Keratinocyte (primary cell): ENCODE measurements around the gene TLN1. TPM values are rescaled to one million over a fixed set of nuclear protein-coding genes. Genes with fewer than 3 reads are reported as not detected.
A peak's percentile ranks its signal among the peaks of the same experiment; 100 is the strongest.

ENCODE experiments used
- DNase-seq: peaks from one replicate; pipeline ENCODE4 v3.0.0-alpha.2; 2011; ENCODE audit warnings: low read depth, missing footprints, low spot score
- FAIRE-seq: peaks from 2 replicates; lab custom pipeline; 2011; peaks lifted over from hg19 to GRCh38; lab: Jason Lieb, UNC
- H2AFZ ChIP-seq: 2 replicates; pipeline ENCODE4 v1.6.0; 2012; ENCODE audit warnings: low read length, control low read depth, inconsistent platforms; ENCODE audit not compliant: control insufficient read depth
- H3K27ac ChIP-seq: 2 replicates; pipeline ENCODE4 v1.5.1; 2011; ENCODE audit warnings: low read length; ENCODE audit not compliant: control insufficient read depth, insufficient read depth
- H3K27me3 ChIP-seq: 3 replicates; pipeline ENCODE4 v1.6.0; 2011; ENCODE audit warnings: low read length; ENCODE audit not compliant: control insufficient read depth, insufficient read depth; ENCODE audit errors: extremely low read depth
- H3K36me3 ChIP-seq, 2 experiments: 2 replicates in 1 of 2; 3 replicates in 1 of 2; pipeline ENCODE4 v1.5.1; 2011; ENCODE audit warnings: low read length in 2 of 2, mild to moderate bottlenecking in 1 of 2; ENCODE audit not compliant: control insufficient read depth in 2 of 2, insufficient read depth in 2 of 2; ENCODE audit errors: extremely low read depth in 1 of 2
- H3K4me1 ChIP-seq: 3 replicates; pipeline ENCODE4 v1.5.1; 2011; ENCODE audit warnings: low read length; ENCODE audit not compliant: control insufficient read depth, insufficient read depth; ENCODE audit errors: extremely low read depth
- H3K4me2 ChIP-seq: 3 replicates; pipeline ENCODE4 v1.6.0; 2011; ENCODE audit warnings: low read depth, low read length; ENCODE audit not compliant: control insufficient read depth, insufficient read depth; ENCODE audit errors: extremely low read depth
- H3K4me3 ChIP-seq, 3 experiments: fragments of 200-600 bp in 1 of 3; sonication (generic) in 1 of 3; 2 replicates in 2 of 3; 3 replicates in 1 of 3; pipeline ENCODE4 v1.5.1; 2011 to 2016; ENCODE audit warnings: low read length in 3 of 3, mild to moderate bottlenecking in 3 of 3, control low read depth in 2 of 3, inconsistent platforms in 1 of 3, low read depth in 1 of 3, mixed read lengths in 1 of 3, mixed run types in 1 of 3, moderate library complexity in 1 of 3; ENCODE audit not compliant: control insufficient read depth in 2 of 3, insufficient read depth in 2 of 3; ENCODE audit errors: extremely low read depth in 1 of 3
- H3K79me2 ChIP-seq: 2 replicates; pipeline ENCODE4 v1.6.0; 2012; ENCODE audit warnings: low read length; ENCODE audit not compliant: control insufficient read depth, insufficient read depth
- H3K9ac ChIP-seq: 3 replicates; pipeline ENCODE4 v1.6.0; 2011; ENCODE audit warnings: low read length; ENCODE audit not compliant: control insufficient read depth, insufficient read depth; ENCODE audit errors: extremely low read depth
- H3K9me1 ChIP-seq: 3 replicates; pipeline ENCODE4 v1.6.0; 2011; ENCODE audit warnings: low read length; ENCODE audit not compliant: control insufficient read depth, insufficient read depth; ENCODE audit errors: extremely low read depth
- H3K9me3 ChIP-seq: 2 replicates; pipeline ENCODE4 v1.5.1; 2012; ENCODE audit warnings: low read depth, low read length; ENCODE audit not compliant: control insufficient read depth
- H4K20me1 ChIP-seq: 3 replicates; pipeline ENCODE4 v1.6.0; 2011; ENCODE audit warnings: low read length; ENCODE audit not compliant: control insufficient read depth, insufficient read depth; ENCODE audit errors: extremely low read depth
- CTCF ChIP-seq, 3 experiments: IDR thresholded peaks in 1 of 3; conservative IDR thresholded peaks in 1 of 3; optimal IDR thresholded peaks in 1 of 3; 2 replicates in 2 of 3; 3 replicates in 1 of 3; pipeline versions ENCODE3 to v1.5.1; 2011; ENCODE audit warnings: low read length in 3 of 3, mild to moderate bottlenecking in 3 of 3, moderate library complexity in 2 of 3, control low read depth in 1 of 3, inconsistent platforms in 1 of 3; ENCODE audit not compliant: insufficient read depth in 2 of 3; ENCODE audit errors: extremely low read depth in 1 of 3
- EZH2 ChIP-seq: IDR thresholded peaks from one replicate; pipeline ENCODE4 v1.6.1; 2012; ENCODE audit warnings: inconsistent platforms, mild to moderate bottlenecking, low read length, moderate library complexity
- dilution Hi-C: fragments of 300-500 bp; cut with MboI; formaldehyde crosslinking; loops from one replicate; pipeline ENCODE4 v1.7.0; 2020; ENCODE audit warnings: low sequenced_read_pairs; ENCODE audit not compliant: extremely low pct_ligation_motif_present
- polyA plus RNA-seq, 5 experiments: library from polyadenylated mRNA; depleted of rRNA in 3 of 5; stranded (reverse) in 3 of 5; stranded (forward) in 1 of 5; unstranded in 1 of 5; fragments of >200 nt; gene quantifications; 1 replicate in 1 of 5; 2 replicates in 3 of 5; 3 replicates in 1 of 5; pipeline versions ENCODE4 v1.2.1 to v1.2.3, GENCODE V29; 2011 to 2012; ENCODE audit warnings: missing spikeins in 2 of 5, low read depth in 1 of 5, low replicate concordance in 1 of 5

The TLN1 gene
- polyA plus RNA-seq, 1 donor (not counting 4 experiments of a cell fraction or from before 2014, with no cell fraction given), result 53.0 TPM

GRCh38 chr9:35718721-35719511 lies 13.1 kb downstream of the TLN1 start:
- Histone ChIP-seq H3K4me3 (no peak overlapping the region), H3K9me1 (no peaks in the 10 kb centered on the region), H3K4me2 (no peak overlapping the region), H3K27ac (peak overlapping the region; percentile 16), H3K4me1 (peaks cover 4% of the 10 kb centered on the region), H2AFZ (no peak overlapping the region), H3K27me3 (no peaks in the 10 kb centered on the region), H4K20me1 (no peaks in the 10 kb centered on the region), H3K9ac (no peak overlapping the region), H3K9me3 (no peaks in the 10 kb centered on the region), H3K36me3 (peaks cover 82 to 91% of the 10 kb centered on the region in 2 experiments), H3K79me2 (no peaks in the 10 kb centered on the region)
- dilution Hi-C loops, result no loop called here
- TF ChIP-seq CTCF (optimal IDR thresholded peaks at IDR 0.05 in 1 of 3, IDR thresholded peaks at IDR 0.05 in 1 of 3, conservative IDR thresholded peaks at IDR 0.05 in 1 of 3; ENCODE audit: extremely low read depth in 1 of 3, insufficient read depth in 2 of 3, low read length in 3 of 3), result no peak
- TF ChIP-seq EZH2, result no peak
- DNase-seq (peak; percentile 81), FAIRE-seq (peak; percentile 71)

- Histone ChIP-seq H3K4me1 (peaks cover 4% of the 10 kb centered on the region), H3K4me3 (no peak overlapping the region), H3K79me2 (no peaks in the 10 kb centered on the region), H3K27me3 (no peaks in the 10 kb centered on the region), H3K9me1 (no peaks in the 10 kb centered on the region), H2AFZ (no peak overlapping the region), H3K9me3 (no peaks in the 10 kb centered on the region), H3K9ac (no peak overlapping the region), H3K27ac (no peak overlapping the region), H3K4me2 (no peak overlapping the region), H4K20me1 (no peaks in the 10 kb centered on the region), H3K36me3 (peaks cover 83 to 88% of the 10 kb centered on the region in 2 experiments)
- dilution Hi-C loops, result no loop called here
- no peak for TF ChIP-seq EZH2
- FAIRE-seq (no peak), DNase-seq (no peak)
These were observed 14.7 kb downstream of the TLN1 start for GRCh38 chr9:35717132-35717870.
